PC-9 (cell line): ENCODE measurements around the gene SPEM3. TPM values are rescaled to one million over a fixed set of nuclear protein-coding genes. Genes with fewer than 3 reads are reported as not detected.

Experiments
- BruUV-seq: library from RNA; stranded (reverse); fragments of 400-500 nt; replicated peaks from 2 replicates; lab custom pipeline; 2021; lab: Mats Ljungman, UMichigan
- CTCF ChIA-PET: fragments of 300-600 bp; sonication (Branson Sonifier 250); formaldehyde crosslinking; loops from one replicate; lab custom pipeline; 2022; ENCODE audit warnings: antibody characterized with exemption; lab: Charles Lee
- POLR2A ChIA-PET: fragments of 300-600 bp; sonication (Branson Sonifier 250); formaldehyde crosslinking; loops from one replicate; lab custom pipeline; 2022; ENCODE audit warnings: antibody characterized with exemption; ENCODE audit not compliant: unreplicated experiment; lab: Charles Lee
- DNase-seq, 2 experiments: peaks; one replicate each; pipeline versions ENCODE4 v3.0.0 to v3.0.0-alpha.2; 2015 to 2022; ENCODE audit warnings: mixed read lengths in 1 of 2
- H2AFZ ChIP-seq: fragments of 200-600 bp; sonication (generic); 2 replicates; pipeline ENCODE4 v1.8.1; 2017; ENCODE audit warnings: antibody characterized with exemption
- H3F3A ChIP-seq: fragments of 200-600 bp; sonication (generic); 2 replicates; pipeline ENCODE4 v1.8.1; 2017; ENCODE audit warnings: antibody characterized with exemption, mild to moderate bottlenecking, low read depth; ENCODE audit not compliant: insufficient read depth
- H3K27ac ChIP-seq: fragments of 200-600 bp; sonication (generic); 2 replicates; pipeline ENCODE4 v1.6.1; 2016; ENCODE audit warnings: mixed run types
- H3K27me3 ChIP-seq: fragments of 200-600 bp; sonication (generic); 2 replicates; pipeline ENCODE4 v1.6.1; 2016; ENCODE audit warnings: low read depth, mixed run types; ENCODE audit not compliant: insufficient read depth
- H3K36me3 ChIP-seq: fragments of 200-600 bp; sonication (generic); 2 replicates; pipeline ENCODE4 v1.6.1; 2016; ENCODE audit warnings: low read depth, mixed run types
- H3K4me1 ChIP-seq: fragments of 200-600 bp; sonication (generic); replicated peaks from 2 replicates; pipeline ENCODE4 v1.6.1; 2016; ENCODE audit warnings: mixed run types; ENCODE audit not compliant: insufficient read depth
- H3K4me2 ChIP-seq: fragments of 200-600 bp; sonication (generic); 2 replicates; pipeline ENCODE4 v1.6.1; 2017; ENCODE audit warnings: mixed run types
- H3K4me3 ChIP-seq: fragments of 200-600 bp; sonication (generic); 2 replicates; pipeline ENCODE4 v1.6.1; 2016; ENCODE audit warnings: mixed run types
- H3K79me2 ChIP-seq: fragments of 200-600 bp; sonication (generic); 2 replicates; pipeline ENCODE4 v1.6.1; 2017; ENCODE audit warnings: low read depth, mixed run types
- H3K9me2 ChIP-seq: fragments of 200-600 bp; sonication (generic); 2 replicates; pipeline ENCODE4 v1.8.1; 2017; ENCODE audit warnings: mild to moderate bottlenecking; ENCODE audit not compliant: insufficient read depth
- H3K9me3 ChIP-seq: fragments of 200-600 bp; sonication (generic); 2 replicates; pipeline ENCODE4 v1.8.1; 2016; ENCODE audit warnings: low read depth; ENCODE audit not compliant: insufficient read depth
- H4K20me1 ChIP-seq: fragments of 200-600 bp; sonication (generic); 2 replicates; pipeline ENCODE4 v1.8.1; 2017; ENCODE audit not compliant: insufficient read depth
- EZH2 ChIP-seq: fragments of 200-600 bp; sonication (generic); IDR thresholded peaks from 2 replicates; pipeline ENCODE4 v1.8.0; 2017; ENCODE audit warnings: antibody characterized with exemption, low read depth
- intact Hi-C: fragments of 100-400 bp; cut with micrococcal nuclease; formaldehyde crosslinking; loops from one replicate; pipeline ENCODE4 v1.10.0; 2022; ENCODE audit not compliant: unreplicated experiment
- total RNA-seq: library from RNA; stranded (reverse); gene quantifications from 2 replicates; pipeline ENCODE4 v1.2.3, GENCODE V29; 2021
- TF ChIP-seq, protein P1 (sequence below): fragments of 200-600 bp; sonication (generic); conservative IDR thresholded peaks from 2 replicates; pipeline ENCODE4 v1.6.1; 2017; ENCODE audit warnings: mixed run types, antibody characterized with exemption, mild to moderate bottlenecking, moderate library complexity

SPEM3 gene
- total RNA-seq, 1 experiment from 2014 or later: not detected

GRCh38 chr17:7407485-7408251 lies 21.0 kb upstream of the SPEM3 start, which contains the start of gene NLGN2:
Gene NLGN2, plus strand, starts transcription at chr17:7407845. Its CDS starts 411 bp downstream, at chr17:7408256.
- H3K9me2 ChIP-seq: no peaks in the 10 kb centered on the region
- H3K4me3 ChIP-seq: no peak within 1 kb of the TSS
- H3K4me2 ChIP-seq: no peak within 1 kb of the TSS
- no peak within 1 kb of the TSS for H3K27ac ChIP-seq
- no peaks in the 10 kb centered on the region for H3K9me3 ChIP-seq
- POLR2A ChIA-PET: no interaction called here
- H3K4me1 ChIP-seq: peaks cover 4% of the 10 kb centered on the region
- no peak within 1 kb of the TSS for H2AFZ ChIP-seq
- DNase-seq: no peak
- no peaks in the 10 kb centered on the region for H4K20me1 ChIP-seq
- TF ChIP-seq, protein P1, sequence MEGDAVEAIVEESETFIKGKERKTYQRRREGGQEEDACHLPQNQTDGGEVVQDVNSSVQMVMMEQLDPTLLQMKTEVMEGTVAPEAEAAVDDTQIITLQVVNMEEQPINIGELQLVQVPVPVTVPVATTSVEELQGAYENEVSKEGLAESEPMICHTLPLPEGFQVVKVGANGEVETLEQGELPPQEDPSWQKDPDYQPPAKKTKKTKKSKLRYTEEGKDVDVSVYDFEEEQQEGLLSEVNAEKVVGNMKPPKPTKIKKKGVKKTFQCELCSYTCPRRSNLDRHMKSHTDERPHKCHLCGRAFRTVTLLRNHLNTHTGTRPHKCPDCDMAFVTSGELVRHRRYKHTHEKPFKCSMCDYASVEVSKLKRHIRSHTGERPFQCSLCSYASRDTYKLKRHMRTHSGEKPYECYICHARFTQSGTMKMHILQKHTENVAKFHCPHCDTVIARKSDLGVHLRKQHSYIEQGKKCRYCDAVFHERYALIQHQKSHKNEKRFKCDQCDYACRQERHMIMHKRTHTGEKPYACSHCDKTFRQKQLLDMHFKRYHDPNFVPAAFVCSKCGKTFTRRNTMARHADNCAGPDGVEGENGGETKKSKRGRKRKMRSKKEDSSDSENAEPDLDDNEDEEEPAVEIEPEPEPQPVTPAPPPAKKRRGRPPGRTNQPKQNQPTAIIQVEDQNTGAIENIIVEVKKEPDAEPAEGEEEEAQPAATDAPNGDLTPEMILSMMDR: no peak
- TF ChIP-seq EZH2: no peak
- no peaks in the 10 kb centered on the region for H3F3A ChIP-seq
- BruUV-seq: no TSS peak
- H3K27me3 ChIP-seq: no peaks in the 10 kb centered on the region
- H3K36me3 ChIP-seq: no peaks in the 10 kb centered on the region
- CTCF ChIA-PET: no interaction called here
- H3K79me2 ChIP-seq: 0 out of 2 replicates have a peak, but pooled peaks cover 4% of the 10 kb centered on the region
- intact Hi-C loops: no loop called here

- no peaks in the 10 kb centered on the region for H3K79me2 ChIP-seq
- H3K4me3 ChIP-seq: no peak overlapping the region
- H2AFZ ChIP-seq: no peak overlapping the region
- H3K36me3 ChIP-seq: no peaks in the 10 kb centered on the region
- H4K20me1 ChIP-seq: no peaks in the 10 kb centered on the region
- POLR2A ChIA-PET: no interaction called here
- no peak overlapping the region for H3K27ac ChIP-seq
- intact Hi-C loops: no loop called here
- no peaks in the 10 kb centered on the region for H3K27me3 ChIP-seq
- CTCF ChIA-PET: no interaction called here
- TF ChIP-seq, protein P1: no peak
- TF ChIP-seq EZH2: no peak
- no peak overlapping the region for H3K4me2 ChIP-seq
- H3K9me2 ChIP-seq: no peaks in the 10 kb centered on the region
- BruUV-seq: no TSS peak
- H3K4me1 ChIP-seq: no peaks in the 10 kb centered on the region; the same call in 1 of the 2 replicates
- no peaks in the 10 kb centered on the region for H3K9me3 ChIP-seq
- no peaks in the 10 kb centered on the region for H3F3A ChIP-seq
- DNase-seq: no peak
Observed at GRCh38 chr17:7408252-7408727, 20.4 kb upstream of the SPEM3 start.

- Histone ChIP-seq H3K27ac (no peak overlapping the region), H3K9me2 (no peaks in the 10 kb centered on the region), H3K4me2 (no peak overlapping the region), H3F3A (no peaks in the 10 kb centered on the region), H3K79me2 (no peaks in the 10 kb centered on the region), H3K9me3 (no peaks in the 10 kb centered on the region), H3K27me3 (no peaks in the 10 kb centered on the region), H3K4me1 (no peaks in the 10 kb centered on the region; the same call in 1 of the 2 replicates), H4K20me1 (no peaks in the 10 kb centered on the region), H3K4me3 (no peak overlapping the region), H2AFZ (no peak overlapping the region), H3K36me3 (no peaks in the 10 kb centered on the region)
- TF ChIP-seq EZH2: no peak
- TF ChIP-seq, protein P1: no peak
- CTCF ChIA-PET: no interaction called here
- POLR2A ChIA-PET: no interaction called here
- no TSS peak for BruUV-seq
- DNase-seq: no peak
- intact Hi-C loops: no loop called here
Observed at GRCh38 chr17:7408863-7409262, 19.8 kb upstream of the SPEM3 start.
